ENCODE results near the gene KPTN. TPM values are rescaled to one million over a fixed set of nuclear protein-coding genes. Genes with fewer than 3 reads are reported as not detected.
"Not testable (repeated sequence)": the region's sequence is repeated elsewhere in the genome, so short reads cannot be mapped to it uniquely, and the experiment has no call there.

KPTN gene
- total RNA-seq, 1 donor, result 2.9 TPM

GRCh38 chr19:47491358-47492136 is 7.5 kb upstream of the KPTN start:
- no peak for TF ChIP-seq CTCF (IDR thresholded peaks at IDR 0.05; ENCODE audit: insufficient read depth, low read length)
- no peak for DNase-seq (ENCODE audit: low read depth)
- no peak overlapping the region for H3K4me3 ChIP-seq (ENCODE audit: low read depth, low read length)

- DNase-seq (ENCODE audit: low read depth), result no peak
- no peak for TF ChIP-seq CTCF (IDR thresholded peaks at IDR 0.05; ENCODE audit: insufficient read depth, low read length)
- H3K4me3 ChIP-seq (ENCODE audit: low read depth, low read length), result no peak overlapping the region
These were observed 6.8 kb upstream of the KPTN start for GRCh38 chr19:47490847-47491246.

GRCh38 chr19:47490031-47490430 is 6.0 kb upstream of the KPTN start:
- TF ChIP-seq CTCF (IDR thresholded peaks at IDR 0.05; ENCODE audit: insufficient read depth, low read length), result no peak
- no peak overlapping the region for H3K4me3 ChIP-seq (ENCODE audit: low read depth, low read length)
- DNase-seq (ENCODE audit: low read depth), result no peak

GRCh38 chr19:47489072-47489914 is 5.3 kb upstream of the KPTN start:
- no peak for DNase-seq (ENCODE audit: low read depth)
- TF ChIP-seq CTCF (IDR thresholded peaks at IDR 0.05; ENCODE audit: insufficient read depth, low read length), result no peak
- no peak overlapping the region for H3K4me3 ChIP-seq (ENCODE audit: low read depth, low read length)

GRCh38 chr19:47487551-47488515 is 3.8 kb upstream of the KPTN start:
- no peak for TF ChIP-seq CTCF (IDR thresholded peaks at IDR 0.05; ENCODE audit: insufficient read depth, low read length)
- no peak for DNase-seq (ENCODE audit: low read depth)
- H3K4me3 ChIP-seq (ENCODE audit: low read depth, low read length), result no peak overlapping the region

- TF ChIP-seq CTCF (IDR thresholded peaks at IDR 0.05; ENCODE audit: insufficient read depth, low read length), result no peak
- H3K4me3 ChIP-seq (ENCODE audit: low read depth, low read length), result no peak overlapping the region
These were observed 2.9 kb upstream of the KPTN start for GRCh38 chr19:47486900-47487299.

GRCh38 chr19:47486220-47486619 is 2.2 kb upstream of the KPTN start:
- not testable (repeated sequence) for DNase-seq (ENCODE audit: low read depth); H3K4me3 ChIP-seq (ENCODE audit: low read depth, low read length)

More at GRCh38 chr19:47486900-47487299, 2.9 kb upstream of the KPTN start:
- no peak for DNase-seq (ENCODE audit: low read depth)

Measured in fibroblast of the aortic adventitia (primary cell).